Brain microvascular endothelial cell (primary cell): ENCODE data around the gene UBR2.

ENCODE experiments used
- DNase-seq: peaks from one replicate; pipeline ENCODE4 v3.0.0-alpha.2; 2020
- H3K27ac ChIP-seq: fragments of 250-450 bp; sonication (Bioruptor Pico); 2 replicates; pipeline ENCODE4 v1.5.1; 2020; ENCODE audit warnings: mild to moderate bottlenecking, moderate library complexity
- H3K27me3 ChIP-seq: fragments of 250-450 bp; sonication (Bioruptor Pico); replicated peaks from 2 replicates; pipeline ENCODE4 v1.5.1; 2020; ENCODE audit warnings: mild to moderate bottlenecking
- H3K36me3 ChIP-seq: fragments of 250-450 bp; sonication (Bioruptor Pico); replicated peaks from 2 replicates; pipeline ENCODE4 v1.5.1; 2020; ENCODE audit warnings: mild to moderate bottlenecking
- H3K4me3 ChIP-seq: 2 replicates; pipeline ENCODE4 v1.5.1; 2011; ENCODE audit warnings: low read depth, mild to moderate bottlenecking, control low read depth, low read length, moderate library complexity
- CTCF ChIP-seq: IDR thresholded peaks from 2 replicates; pipeline ENCODE4 v1.5.1; 2011; ENCODE audit warnings: low read depth, mild to moderate bottlenecking, moderate library complexity, low read length, control low read depth, inconsistent platforms; ENCODE audit errors: missing control alignments
- in situ Hi-C: cut with HindIII; loops from 2 replicates; pipeline ENCODE4 v1.10.0; 2017; ENCODE audit warnings: low sequenced_read_pairs, low pct_ligation_motif_present

UBR2 gene

GRCh38 chr6:42715871-42716270 is 152.0 kb downstream of the UBR2 start:
- H3K27me3 ChIP-seq = no peaks in the 10 kb centered on the region
- no peak for DNase-seq
- TF ChIP-seq CTCF = no peak
- H3K4me3 ChIP-seq = no peak overlapping the region
- in situ Hi-C loops = no loop called here
- H3K27ac ChIP-seq = no peak overlapping the region
- no peaks in the 10 kb centered on the region for H3K36me3 ChIP-seq

GRCh38 chr6:42720739-42721138 is 156.9 kb downstream of the UBR2 start:
- no peaks in the 10 kb centered on the region for H3K36me3 ChIP-seq
- no peak overlapping the region for H3K27ac ChIP-seq
- peak; percentile 33 for DNase-seq
- TF ChIP-seq CTCF = peak; percentile 15
- in situ Hi-C loops = no loop called here
- H3K4me3 ChIP-seq = no peak overlapping the region
- H3K27me3 ChIP-seq = no peaks in the 10 kb centered on the region

- Histone ChIP-seq H3K27me3 (no peaks in the 10 kb centered on the region), H3K36me3 (no peaks in the 10 kb centered on the region), H3K27ac (no peak within 1 kb of the TSS), H3K4me3 (no peak within 1 kb of the TSS)
- in situ Hi-C loops = no loop called here
- no peak for DNase-seq
- TF ChIP-seq CTCF = no peak
Observed at GRCh38 chr6:42722497-42722896, 158.7 kb downstream of the UBR2 start, which contains the start of gene PRPH2. Gene PRPH2, minus strand, starts transcription at chr6:42722597. Its CDS starts 263 bp downstream, at chr6:42722334.

GRCh38 chr6:42724825-42725224 is 161.0 kb downstream of the UBR2 start:
- in situ Hi-C loops = no loop called here
- no peak for TF ChIP-seq CTCF
- no peak overlapping the region for H3K4me3 ChIP-seq
- H3K27me3 ChIP-seq = no peaks in the 10 kb centered on the region
- H3K27ac ChIP-seq = no peak overlapping the region
- no peaks in the 10 kb centered on the region for H3K36me3 ChIP-seq
- DNase-seq = no peak

GRCh38 chr6:42726026-42726425 is 162.2 kb downstream of the UBR2 start:
- H3K27me3 ChIP-seq = no peaks in the 10 kb centered on the region
- DNase-seq = no peak
- in situ Hi-C loops = no loop called here
- no peak overlapping the region for H3K27ac ChIP-seq
- H3K36me3 ChIP-seq = no peaks in the 10 kb centered on the region
- H3K4me3 ChIP-seq = no peak overlapping the region
- no peak for TF ChIP-seq CTCF

GRCh38 chr6:42726485-42727086 is 162.8 kb downstream of the UBR2 start:
- H3K4me3 ChIP-seq = peak overlapping the region; percentile 57
- no peaks in the 10 kb centered on the region for H3K36me3 ChIP-seq
- H3K27me3 ChIP-seq = no peaks in the 10 kb centered on the region
- DNase-seq = peak; percentile 77
- peak overlapping the region; percentile 18 for H3K27ac ChIP-seq
- in situ Hi-C loops = no loop called here
- TF ChIP-seq CTCF = peak; percentile 85
